Gastrocnemius medialis (tissue), 4 donors: ENCODE results near the gene SIDT1. TPM values are rescaled to one million over a fixed set of nuclear protein-coding genes. Genes with fewer than 3 reads are reported as not detected.
A peak's percentile ranks its signal among the peaks of the same experiment; 100 is the strongest.

Experiments
- ATAC-seq, 2 donors: fragments of 150-250 bp; one replicate each; pipeline ENCODE4 v1.9.1; 2016
- DNase-seq, 2 donors: peaks; one replicate each; pipeline ENCODE4 v3.0.0-alpha.2; 2019
- H3K27ac ChIP-seq, 4 donors: fragments of 200-600 bp; sonication (generic); 1 replicate in 1 of 4; 2 replicates in 3 of 4; pipeline ENCODE4 v1.5.1; 2016 to 2018; ENCODE audit warnings: mild to moderate bottlenecking in 2 of 4, moderate library complexity in 1 of 4
- H3K27me3 ChIP-seq, 3 donors: fragments of 200-600 bp; sonication (generic) in 2 of 3; 1 replicate in 1 of 3; 2 replicates in 2 of 3; pipeline versions ENCODE4 v1.5.1 to v1.6.0; 2016 to 2019; ENCODE audit warnings: mild to moderate bottlenecking in 1 of 3, moderate library complexity in 1 of 3
- H3K36me3 ChIP-seq, 2 donors: fragments of 200-600 bp; sonication (generic) in 1 of 2; one replicate each; pipeline ENCODE4 v1.5.1; 2017 to 2018
- H3K4me1 ChIP-seq, 2 donors: fragments of 200-600 bp; sonication (generic) in 1 of 2; one replicate each; pipeline ENCODE4 v1.5.1; 2016 to 2017; ENCODE audit warnings: mild to moderate bottlenecking in 2 of 2
- H3K4me3 ChIP-seq, 4 donors: fragments of 200-600 bp; sonication (generic) in 3 of 4; 1 replicate in 1 of 4; 2 replicates in 3 of 4; pipeline ENCODE4 v1.5.1; 2016 to 2019; ENCODE audit warnings: mild to moderate bottlenecking in 2 of 4
- H3K9me3 ChIP-seq, 3 donors: fragments of 200-600 bp; sonication (generic) in 2 of 3; 1 replicate in 1 of 3; 2 replicates in 2 of 3; pipeline ENCODE4 v1.5.1; 2016 to 2019
- POLR2A ChIP-seq, 2 donors: fragments of 450-650 bp; IDR thresholded peaks; one replicate each; pipeline ENCODE4 v1.6.1; 2017; ENCODE audit warnings: antibody characterized with exemption in 2 of 2, mild to moderate bottlenecking in 2 of 2, moderate library complexity in 2 of 2
- in situ Hi-C, 4 donors: fragments of 200-750 bp; cut with MboI; loops; one replicate each; pipeline versions ENCODE4 v1.15.0 to v1.8.0; 2017; ENCODE audit warnings: low sequenced_read_pairs in 4 of 4
- intact Hi-C: fragments of 100-400 bp; cut with DNase I; formaldehyde crosslinking; loops from one replicate; pipeline ENCODE4 v1.15.1; 2023; ENCODE audit warnings: low total_unique reads
- total RNA-seq, 4 donors: library from RNA; depleted of rRNA; stranded (reverse); fragments of >200 nt; gene quantifications; one replicate each; pipeline versions ENCODE4 v1.1.0 to v1.2.3, GENCODE V29; 2016
- TF ChIP-seq, protein P1 (sequence below), 5 experiments: fragments of 450-650 bp in 3 of 5; fragments of 200-600 bp in 2 of 5; sonication (generic) in 2 of 5; IDR thresholded peaks in 4 of 5; conservative IDR thresholded peaks in 1 of 5; 1 replicate in 4 of 5; 2 replicates in 1 of 5; pipeline ENCODE4 v1.5.1; 2016 to 2019; ENCODE audit warnings: antibody characterized with exemption in 5 of 5, mild to moderate bottlenecking in 3 of 5, moderate library complexity in 3 of 5

SIDT1 gene
- total RNA-seq, 4 donors from 2014 or later, result 0.13 to 0.87 (median 0.19) TPM; not detected in 1

DNA sequence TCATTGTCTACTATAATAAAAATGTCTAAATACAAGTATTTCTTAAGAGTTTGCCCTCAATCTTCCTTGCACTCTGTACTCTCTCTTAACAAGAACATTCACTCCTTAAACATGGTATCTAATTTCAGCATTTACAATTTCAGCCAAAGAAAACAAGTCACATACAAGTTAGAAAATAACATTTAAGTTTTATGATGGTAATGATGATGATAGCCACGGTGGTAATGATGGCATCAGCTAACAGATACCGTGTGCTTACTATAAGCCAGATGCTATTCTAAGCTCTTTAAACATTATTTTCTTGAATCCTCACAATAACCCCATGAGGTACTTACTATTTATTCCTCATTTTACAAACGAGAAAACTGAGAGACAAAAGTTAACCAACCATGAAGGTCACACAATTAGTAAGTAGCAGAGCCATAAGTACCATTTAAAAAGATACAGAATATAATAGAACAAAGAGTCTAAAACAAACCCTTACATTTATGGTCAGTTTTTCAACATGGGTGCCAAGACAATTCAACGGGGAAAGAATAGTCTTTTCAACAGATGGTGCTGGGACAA, 24.8 kb upstream of the SIDT1 start:
- ATAC-seq (no peak), DNase-seq (no peak)
- no peaks in the 10 kb centered on the region for H3K4me1 ChIP-seq
- H3K9me3 ChIP-seq, result no peaks in the 10 kb centered on the region
- no peak overlapping the region for H3K4me3 ChIP-seq
- H3K27ac ChIP-seq, result no peak overlapping the region
- intact Hi-C loops, result no loop called here
- in situ Hi-C loops, result loop anchor here in 3 of 4 donors (25.0 kb wide), 2 partner anchors 230 to 945 kb away; partner anchors contain the start of genes ATP6V1A (in 2 of the 3), NAA50 (in 2 of the 3), ATG3 (in 1 of the 3) and SLC35A5 (in 1 of the 3)
- no peaks in the 10 kb centered on the region for H3K27me3 ChIP-seq
- H3K36me3 ChIP-seq, result no peaks in the 10 kb centered on the region
- no peak for TF ChIP-seq POLR2A (IDR thresholded peaks at IDR 0.05)
- TF ChIP-seq, protein P1, sequence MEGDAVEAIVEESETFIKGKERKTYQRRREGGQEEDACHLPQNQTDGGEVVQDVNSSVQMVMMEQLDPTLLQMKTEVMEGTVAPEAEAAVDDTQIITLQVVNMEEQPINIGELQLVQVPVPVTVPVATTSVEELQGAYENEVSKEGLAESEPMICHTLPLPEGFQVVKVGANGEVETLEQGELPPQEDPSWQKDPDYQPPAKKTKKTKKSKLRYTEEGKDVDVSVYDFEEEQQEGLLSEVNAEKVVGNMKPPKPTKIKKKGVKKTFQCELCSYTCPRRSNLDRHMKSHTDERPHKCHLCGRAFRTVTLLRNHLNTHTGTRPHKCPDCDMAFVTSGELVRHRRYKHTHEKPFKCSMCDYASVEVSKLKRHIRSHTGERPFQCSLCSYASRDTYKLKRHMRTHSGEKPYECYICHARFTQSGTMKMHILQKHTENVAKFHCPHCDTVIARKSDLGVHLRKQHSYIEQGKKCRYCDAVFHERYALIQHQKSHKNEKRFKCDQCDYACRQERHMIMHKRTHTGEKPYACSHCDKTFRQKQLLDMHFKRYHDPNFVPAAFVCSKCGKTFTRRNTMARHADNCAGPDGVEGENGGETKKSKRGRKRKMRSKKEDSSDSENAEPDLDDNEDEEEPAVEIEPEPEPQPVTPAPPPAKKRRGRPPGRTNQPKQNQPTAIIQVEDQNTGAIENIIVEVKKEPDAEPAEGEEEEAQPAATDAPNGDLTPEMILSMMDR (IDR thresholded peaks at IDR 0.05 in 4 of 5, conservative IDR thresholded peaks at IDR 0.05 in 1 of 5), result no peak

DNA sequence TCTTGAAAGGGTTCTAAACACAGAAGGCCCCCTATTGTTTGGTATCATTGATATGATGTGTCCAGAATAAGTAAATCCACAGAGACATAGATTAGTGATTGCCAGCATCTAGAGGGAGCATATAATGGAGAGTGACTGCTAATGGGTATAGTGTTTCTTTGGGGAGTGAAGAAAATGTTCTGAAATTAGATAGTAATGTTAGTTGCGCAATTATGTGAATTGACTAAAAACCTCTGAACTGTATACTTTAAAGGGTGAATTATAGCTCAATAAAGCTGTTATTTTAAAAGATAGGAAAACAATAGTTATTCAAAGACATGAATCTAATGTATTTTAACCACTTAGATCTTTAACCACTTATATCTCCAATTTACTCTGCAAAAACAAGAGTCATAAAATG, 23.4 kb upstream of the SIDT1 start:
- intact Hi-C loops, result no loop called here
- ATAC-seq, result no peak

DNA sequence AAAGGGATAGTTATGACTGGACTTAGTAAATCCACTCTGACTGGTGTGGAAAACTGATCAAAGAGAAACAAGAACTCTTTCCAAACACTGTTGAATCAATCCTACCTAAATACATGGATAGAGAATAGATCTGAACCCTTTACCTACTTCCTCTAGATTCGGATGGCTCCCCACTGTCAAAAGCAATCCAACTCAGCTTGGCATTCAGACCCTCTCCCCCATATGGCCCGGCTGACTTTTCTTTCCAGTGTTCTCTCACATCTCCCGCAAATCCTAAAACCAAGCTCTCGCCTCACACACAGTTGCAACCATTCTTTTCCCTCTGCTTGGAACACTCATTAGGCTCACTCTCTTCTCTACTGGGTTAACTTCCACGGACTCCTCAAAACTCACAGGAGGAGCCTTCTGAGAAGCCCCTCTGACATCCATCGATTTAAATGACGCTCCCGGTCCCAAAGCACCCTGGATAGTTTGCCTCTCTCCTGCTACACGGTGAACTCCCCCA, 18.0 kb upstream of the SIDT1 start:
- ATAC-seq (peak; percentile 20 to 37), DNase-seq (no peak)
- in situ Hi-C loops (loop anchor here (10.0 to 25.0 kb wide), 4 partner anchors 180 to 952 kb away; partner anchors contain the start of genes ATP6V1A (in 3 of the 4), NAA50 (in 3 of the 4), ATG3 (in 1 of the 4) and SLC35A5 (in 1 of the 4)), intact Hi-C loops (loop anchor here (2.0 to 5.0 kb wide), 2 partner anchors 113 to 230 kb away; no protein-coding TSS in a partner anchor)
- Histone ChIP-seq H3K27me3 (peaks cover 0 to 3% (median 0%) of the 10 kb centered on the region in 3 donors), H3K9me3 (no peaks in the 10 kb centered on the region), H3K36me3 (no peaks in the 10 kb centered on the region), H3K4me3 (peak overlapping the region; percentile 83 to 94 (median 90)), H3K4me1 (peaks cover 8 to 9% of the 10 kb centered on the region in 2 donors), H3K27ac (peak overlapping the region; percentile 81 to 89 (median 86))
- no peak for TF ChIP-seq POLR2A (IDR thresholded peaks at IDR 0.05)
- TF ChIP-seq, protein P1 (IDR thresholded peaks at IDR 0.05 in 4 of 5, conservative IDR thresholded peaks at IDR 0.05 in 1 of 5), result no peak

More for the DNA sequence above, 23.4 kb upstream of the SIDT1 start:
- H3K9me3 ChIP-seq, result no peaks in the 10 kb centered on the region
- no peaks in the 10 kb centered on the region for H3K27me3 ChIP-seq
- no peaks in the 10 kb centered on the region for H3K36me3 ChIP-seq
- no peak overlapping the region for H3K4me3 ChIP-seq
- no peak for TF ChIP-seq POLR2A (IDR thresholded peaks at IDR 0.05)
- TF ChIP-seq, protein P1 (IDR thresholded peaks at IDR 0.05 in 4 of 5, conservative IDR thresholded peaks at IDR 0.05 in 1 of 5), result no peak
- no peak overlapping the region for H3K27ac ChIP-seq
- H3K4me1 ChIP-seq, result peaks cover 3 to 6% of the 10 kb centered on the region in 2 donors
- no peak for DNase-seq
- in situ Hi-C loops, result loop anchor here in 3 of 4 donors (25.0 kb wide), 2 partner anchors 228 to 947 kb away; partner anchors contain the start of genes ATP6V1A (in 2 of the 3), NAA50 (in 2 of the 3), ATG3 (in 1 of the 3) and SLC35A5 (in 1 of the 3)

DNA sequence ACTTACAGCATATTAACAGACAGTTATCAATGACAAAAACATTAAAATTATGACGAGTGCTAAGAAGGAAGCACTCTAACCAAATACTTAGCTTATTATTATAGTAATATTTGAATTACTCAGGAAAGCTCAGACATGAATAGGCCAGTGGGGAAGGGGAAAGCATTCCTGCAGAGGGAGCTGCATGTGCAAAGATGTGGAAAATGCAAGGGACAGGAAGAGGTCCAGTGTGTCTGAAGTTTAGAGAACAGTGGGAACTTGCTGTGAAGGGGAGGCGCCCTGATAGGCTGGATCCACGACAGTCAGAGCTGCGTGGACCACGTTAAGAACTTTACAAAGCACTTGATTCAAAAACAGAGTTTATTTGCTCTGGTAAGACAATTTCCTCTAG, 16.2 kb upstream of the SIDT1 start:
- Histone ChIP-seq H3K4me1 (peaks cover 8 to 9% of the 10 kb centered on the region in 2 donors), H3K4me3 (peak overlapping the region in 3 of 4 donors; percentile 85 to 94 (median 94)), H3K27me3 (peaks cover 0 to 3% (median 0%) of the 10 kb centered on the region in 3 donors), H3K9me3 (no peaks in the 10 kb centered on the region), H3K36me3 (no peaks in the 10 kb centered on the region), H3K27ac (peak overlapping the region in 1 of 4 donors; percentile 87)
- intact Hi-C loops, result no loop called here
- DNase-seq (no peak), ATAC-seq (no peak)
- no peak for TF ChIP-seq POLR2A (IDR thresholded peaks at IDR 0.05)
- TF ChIP-seq, protein P1 (IDR thresholded peaks at IDR 0.05 in 4 of 5, conservative IDR thresholded peaks at IDR 0.05 in 1 of 5), result no peak
- in situ Hi-C loops, result loop anchor here (10.0 to 25.0 kb wide), 4 partner anchors 179 to 954 kb away; partner anchors contain the start of genes ATP6V1A (in 3 of the 4), NAA50 (in 3 of the 4), ATG3 (in 1 of the 4) and SLC35A5 (in 1 of the 4)
